GM08714 (cell line): ENCODE results near the gene SCFD2.

Experiments used
- H3K4me3 ChIP-seq: fragments of 200-500 bp; sonication (Bioruptor generic); 2 replicates; pipeline ENCODE4 v1.5.1; 2014; ENCODE audit warnings: mild to moderate bottlenecking, low read length, inconsistent platforms
- ZNF274 ChIP-seq: IDR thresholded peaks from 2 replicates; pipeline ENCODE4 v1.6.1; 2012; ENCODE audit warnings: mild to moderate bottlenecking, low read depth, low read length

The SCFD2 gene

DNA sequence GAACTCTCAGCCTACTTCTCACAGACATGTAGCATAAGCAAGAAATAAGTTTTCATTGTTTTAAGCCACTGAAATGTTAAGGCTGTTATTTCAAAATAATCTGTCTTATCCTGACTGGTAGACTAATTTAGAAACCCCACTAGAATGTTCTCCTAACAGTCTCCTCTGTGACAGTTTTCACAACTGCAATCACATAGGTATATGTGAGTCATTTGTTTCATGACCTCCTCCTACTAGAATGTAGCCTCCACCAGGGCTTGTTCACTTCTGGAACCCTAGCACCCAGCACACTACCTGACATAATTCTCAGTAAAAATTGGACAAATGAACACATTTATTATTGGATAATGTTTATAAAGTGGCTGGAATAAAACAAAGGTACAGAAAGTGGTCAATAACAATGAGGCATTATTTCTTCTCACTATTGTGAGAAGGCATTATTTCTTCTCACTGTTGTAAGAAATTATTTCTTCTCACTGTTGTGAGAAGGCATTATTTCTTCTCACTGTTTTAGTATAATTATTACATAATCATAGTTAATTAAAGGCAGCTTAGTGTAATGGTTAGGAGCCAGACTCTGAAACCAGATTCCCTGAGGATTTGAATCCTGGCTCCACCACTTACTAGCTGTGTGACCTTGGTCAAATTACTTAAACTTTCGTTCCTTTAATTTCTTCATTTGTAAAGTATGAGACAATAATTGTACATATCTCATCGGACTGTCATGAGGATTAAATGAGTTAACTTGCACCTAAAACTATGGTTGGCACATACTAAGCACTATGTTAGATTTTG lies 252.2 kb downstream of the SCFD2 start:
- no peak for TF ChIP-seq ZNF274

DNA sequence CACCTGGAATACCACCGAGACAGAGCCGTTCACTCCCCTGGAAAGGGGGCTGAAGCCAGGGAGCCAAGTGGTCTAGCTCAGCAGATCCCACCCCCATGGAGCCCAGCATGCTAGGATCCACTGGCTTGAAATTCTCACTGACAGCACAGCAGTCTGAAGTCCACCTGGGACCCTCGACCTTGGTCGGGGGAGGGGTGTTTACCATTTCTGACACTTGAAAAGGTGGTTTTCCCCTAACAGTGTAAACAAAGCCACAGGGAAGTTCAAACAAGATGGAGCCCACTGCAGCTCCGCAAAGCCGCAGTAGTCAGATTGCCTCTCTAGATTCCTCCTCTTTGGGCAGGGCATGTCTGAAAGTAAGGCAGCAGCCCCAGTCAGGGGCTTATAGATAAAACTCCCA lies 260.5 kb downstream of the SCFD2 start:
- TF ChIP-seq ZNF274 = no peak
- H3K4me3 ChIP-seq = no peak overlapping the region

More for the DNA sequence above, 252.2 kb downstream of the SCFD2 start:
- H3K4me3 ChIP-seq = no peak overlapping the region

DNA sequence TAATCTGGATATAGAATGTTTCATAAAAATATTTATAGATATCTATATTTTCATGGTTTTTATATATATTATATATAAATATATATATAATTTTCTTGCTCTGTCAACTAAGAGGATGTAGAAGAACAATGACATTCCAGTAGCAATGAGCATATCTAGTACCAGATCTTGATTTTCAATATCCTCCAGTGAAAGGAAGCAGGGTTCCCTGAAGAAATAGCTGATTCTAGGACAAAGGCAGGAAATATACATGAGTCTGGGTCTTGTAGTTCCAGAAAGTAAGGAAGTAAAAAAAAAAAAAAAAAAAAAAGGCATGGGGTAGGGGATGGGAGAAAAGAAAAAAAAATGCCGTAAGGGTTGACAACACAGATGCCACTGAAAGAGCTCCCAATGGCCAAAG lies 262.4 kb downstream of the SCFD2 start:
- H3K4me3 ChIP-seq = no peak overlapping the region
- no peak for TF ChIP-seq ZNF274

DNA sequence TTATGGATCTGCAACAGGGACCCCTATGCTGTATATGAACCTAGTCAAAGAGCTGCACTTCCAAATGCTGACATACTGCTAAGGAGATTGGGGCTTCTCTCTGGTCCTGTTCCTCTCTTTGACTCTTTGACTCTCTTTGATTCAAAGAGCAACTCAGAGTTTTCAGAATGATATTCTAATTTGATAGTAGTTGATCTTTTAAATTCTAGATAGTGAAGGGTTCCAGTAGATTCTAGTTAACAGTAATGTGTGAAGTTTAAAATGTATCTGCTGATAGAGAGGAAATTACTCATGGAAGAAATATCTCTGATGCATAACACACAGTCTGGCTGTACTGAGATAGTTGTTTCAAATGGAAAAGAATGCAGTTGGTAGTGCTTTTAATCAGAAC lies 264.7 kb downstream of the SCFD2 start:
- no peak overlapping the region for H3K4me3 ChIP-seq
- TF ChIP-seq ZNF274 = no peak

DNA sequence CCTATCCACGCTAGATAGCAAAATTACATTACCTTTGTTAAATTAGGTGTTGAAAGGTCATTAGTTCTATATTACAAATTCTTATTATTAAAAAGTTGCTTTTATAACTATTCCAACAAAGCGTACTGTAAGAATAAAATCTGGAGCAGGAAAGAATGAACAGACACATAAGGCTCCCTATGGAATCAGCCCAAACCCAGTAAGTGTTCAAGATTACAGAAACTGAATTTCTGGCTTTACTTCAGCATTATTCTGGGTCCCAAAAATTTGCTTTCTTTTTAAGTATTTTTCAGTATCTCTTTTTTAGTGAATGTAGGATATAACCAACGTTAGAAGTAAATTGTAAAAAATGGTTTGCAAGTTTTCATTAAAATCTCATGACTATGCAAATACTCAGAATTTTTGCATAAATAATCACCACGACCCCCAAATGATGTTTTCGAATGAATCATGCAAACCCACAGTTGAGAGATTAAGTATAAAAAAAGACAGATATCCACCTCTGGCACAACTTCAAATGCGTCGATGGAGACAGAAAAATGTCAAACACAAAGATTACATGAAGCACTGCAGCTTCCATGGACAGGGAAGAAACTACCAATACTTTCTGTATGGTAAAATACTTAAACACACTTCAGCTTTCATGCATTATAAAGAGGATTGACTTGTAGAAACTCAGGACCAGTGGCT lies 265.2 kb downstream of the SCFD2 start:
- H3K4me3 ChIP-seq = no peak overlapping the region

DNA sequence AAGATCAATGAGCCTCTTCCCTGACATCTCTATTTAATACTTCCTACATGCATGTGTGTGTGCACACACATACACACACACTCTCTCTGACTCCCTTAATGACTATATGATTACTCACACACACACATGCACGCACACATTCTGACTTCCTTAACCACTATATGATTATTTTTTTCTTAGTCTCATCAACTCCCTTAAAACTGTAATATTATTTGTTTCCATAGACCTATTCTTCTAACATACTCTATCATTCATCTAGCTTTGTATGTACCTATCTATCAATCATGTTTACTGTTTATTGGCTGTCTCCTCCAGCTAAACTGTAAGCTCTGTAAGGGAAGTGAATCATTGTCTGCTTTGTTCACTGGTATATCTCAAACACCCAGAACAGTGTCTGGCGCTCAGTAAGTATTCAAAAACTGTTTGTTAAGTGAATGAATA lies 267.2 kb downstream of the SCFD2 start:
- no peak for TF ChIP-seq ZNF274
- H3K4me3 ChIP-seq = no peak overlapping the region

More for the DNA sequence above, 265.2 kb downstream of the SCFD2 start:
- no peak for TF ChIP-seq ZNF274

DNA sequence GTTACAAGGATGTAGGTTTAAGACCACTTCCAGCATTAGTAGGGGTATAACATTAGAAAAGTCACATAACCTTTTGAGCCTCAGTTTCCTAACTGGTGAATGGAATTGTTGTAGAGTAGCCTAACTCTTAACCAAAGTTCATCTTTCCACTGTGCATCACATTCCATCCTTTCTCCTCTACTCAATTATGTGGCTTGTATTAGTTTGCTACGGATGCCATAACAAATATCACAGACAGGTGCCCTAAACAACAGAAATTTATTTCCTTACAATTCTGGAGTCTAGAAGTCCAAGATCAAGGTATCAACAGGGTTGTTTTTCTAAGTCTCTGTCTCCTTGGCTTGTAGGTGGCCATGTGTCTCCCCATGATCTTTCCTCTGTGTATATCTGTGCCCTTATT lies 271.8 kb downstream of the SCFD2 start:
- no peak overlapping the region for H3K4me3 ChIP-seq
- TF ChIP-seq ZNF274 = no peak

DNA sequence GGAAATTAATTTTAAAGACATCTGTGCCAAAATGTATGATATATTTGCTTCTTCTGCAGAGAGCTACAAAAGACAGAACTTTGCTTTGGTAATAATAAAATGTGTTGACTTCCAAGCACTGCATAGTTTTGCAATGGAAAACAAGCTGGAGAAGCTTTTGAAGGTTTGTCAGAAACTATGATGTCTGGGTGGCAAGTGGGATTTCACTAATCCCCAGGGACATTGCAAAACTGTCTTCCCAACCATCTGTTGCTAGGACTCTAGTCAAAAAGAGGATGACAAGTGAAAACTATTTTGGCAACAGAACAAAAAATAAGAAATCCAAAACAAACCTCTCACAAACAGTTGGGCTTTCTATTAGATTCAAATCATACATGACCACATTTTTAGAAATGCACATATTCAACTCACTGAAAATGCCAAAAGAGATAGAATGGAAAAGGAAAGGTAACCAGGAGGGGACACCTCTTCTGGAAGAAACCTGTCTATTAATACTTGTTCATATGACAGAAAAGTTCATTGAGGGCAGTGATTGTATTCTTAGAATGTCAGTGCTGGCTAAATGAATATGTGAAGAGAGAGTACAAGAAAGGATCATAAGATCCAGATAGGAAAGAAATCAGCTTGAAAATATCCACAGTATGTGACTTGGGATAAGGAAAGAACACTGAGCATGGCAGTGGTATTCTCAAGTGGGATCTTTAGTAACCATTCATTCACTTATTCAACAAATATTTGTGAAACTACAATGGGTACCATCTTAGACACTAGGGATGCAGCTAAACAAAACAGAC lies 275.7 kb downstream of the SCFD2 start:
- no peak for TF ChIP-seq ZNF274

DNA sequence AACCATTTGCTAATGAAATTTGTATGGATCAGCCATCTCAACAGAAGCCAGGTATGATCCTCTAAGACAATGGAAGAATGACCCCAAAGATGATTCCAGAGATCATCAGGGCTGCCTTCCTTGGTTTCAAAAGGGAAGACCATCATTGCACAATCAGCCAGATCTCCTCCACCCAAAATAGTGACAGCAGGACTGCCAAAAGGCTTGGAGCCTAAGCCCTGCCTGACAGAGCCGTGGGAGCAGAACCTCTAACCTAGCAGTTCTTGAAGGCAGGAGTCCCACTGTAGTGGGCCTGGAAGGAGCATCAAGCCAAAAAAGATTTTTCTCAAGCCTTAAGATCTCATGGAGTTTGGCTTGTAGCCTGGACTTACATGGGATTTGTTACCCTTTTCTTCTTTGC lies 277.7 kb downstream of the SCFD2 start:
- H3K4me3 ChIP-seq = no peak overlapping the region
- no peak for TF ChIP-seq ZNF274

More for the DNA sequence above, 275.7 kb downstream of the SCFD2 start:
- no peak overlapping the region for H3K4me3 ChIP-seq

DNA sequence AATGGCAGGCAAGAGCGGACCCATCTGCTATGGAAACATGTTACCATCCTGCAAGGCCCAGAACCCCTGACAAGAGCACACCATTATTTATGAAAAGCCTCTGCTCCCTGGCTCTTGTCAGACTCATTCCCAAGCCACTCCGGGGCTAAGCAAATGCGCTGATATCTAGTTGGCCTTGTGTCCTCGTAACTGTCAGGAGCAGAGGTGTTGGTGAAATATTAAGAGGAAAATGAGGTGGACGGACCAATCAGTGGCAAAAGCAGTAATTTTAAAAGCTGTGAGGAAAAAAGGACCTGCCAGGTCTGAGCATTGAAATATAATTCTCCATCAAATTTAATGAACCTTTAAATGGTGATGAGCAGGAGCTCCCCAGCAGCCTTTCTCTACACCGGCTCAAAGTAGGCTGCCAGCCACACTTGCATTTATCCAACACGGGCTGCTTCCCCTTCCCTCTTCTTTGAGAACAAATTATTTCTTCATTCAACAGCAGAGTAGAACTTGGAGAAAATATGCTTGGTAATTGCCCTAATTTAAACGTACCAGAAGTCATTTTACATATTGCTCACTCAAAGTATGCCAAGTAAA lies 289.4 kb downstream of the SCFD2 start:
- no peak overlapping the region for H3K4me3 ChIP-seq
- no peak for TF ChIP-seq ZNF274

DNA sequence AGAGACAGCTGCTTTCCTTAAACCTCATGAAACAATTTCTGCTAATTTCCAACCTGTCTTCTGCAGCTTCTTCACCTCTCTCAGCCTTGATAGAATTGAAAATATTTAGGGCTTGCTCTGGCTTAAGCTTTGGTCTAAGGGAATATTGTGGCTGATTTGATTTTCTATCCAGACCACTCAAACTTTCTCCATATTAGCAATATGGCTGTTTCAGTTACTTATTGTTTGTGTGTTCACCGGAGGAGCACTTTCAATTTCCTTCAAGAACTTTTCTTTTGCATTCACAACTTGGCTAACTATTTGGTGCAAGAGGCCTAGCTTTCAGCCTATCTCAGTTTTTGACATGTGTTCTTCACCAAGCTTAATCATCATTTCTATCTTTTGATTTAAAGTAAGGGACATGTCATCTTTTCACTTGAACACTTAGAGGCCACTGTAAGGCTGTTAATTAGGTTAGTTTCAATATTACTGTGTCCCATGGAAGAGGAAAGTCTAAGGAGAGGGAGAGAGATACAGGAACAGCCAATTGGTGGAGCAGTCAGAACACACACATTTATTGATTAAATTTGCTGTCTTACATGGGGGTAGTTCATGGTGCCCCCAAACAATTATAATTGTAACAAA lies 290.6 kb downstream of the SCFD2 start:
- no peak for TF ChIP-seq ZNF274
- no peak overlapping the region for H3K4me3 ChIP-seq

DNA sequence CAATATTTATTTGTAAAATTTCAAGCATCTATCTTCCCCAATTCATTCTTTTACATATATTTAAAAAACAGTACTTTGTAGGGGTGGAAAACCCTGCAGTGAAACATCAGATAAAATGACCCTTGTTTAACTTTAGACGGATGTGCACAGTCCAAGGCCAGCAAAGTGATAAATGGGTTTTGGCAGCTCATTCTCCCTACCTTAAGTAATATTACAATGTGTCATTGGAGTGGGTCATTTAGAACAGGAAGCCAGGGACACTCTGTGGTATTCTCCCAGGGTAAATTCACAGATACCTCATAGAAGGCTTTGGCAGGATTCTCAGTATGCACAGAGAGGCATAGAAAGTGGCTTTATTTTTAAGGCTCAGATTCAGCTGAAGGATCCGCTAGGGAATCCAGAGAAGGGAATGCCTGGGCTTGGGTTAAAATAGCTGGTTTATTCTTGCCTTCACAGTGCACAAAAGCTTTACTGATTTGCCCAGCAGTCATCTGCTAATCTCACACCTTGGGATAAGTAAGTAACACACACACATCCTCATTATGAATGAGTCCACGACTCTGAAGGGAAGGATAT lies 297.0 kb downstream of the SCFD2 start:
- TF ChIP-seq ZNF274 = no peak
- no peak overlapping the region for H3K4me3 ChIP-seq

DNA sequence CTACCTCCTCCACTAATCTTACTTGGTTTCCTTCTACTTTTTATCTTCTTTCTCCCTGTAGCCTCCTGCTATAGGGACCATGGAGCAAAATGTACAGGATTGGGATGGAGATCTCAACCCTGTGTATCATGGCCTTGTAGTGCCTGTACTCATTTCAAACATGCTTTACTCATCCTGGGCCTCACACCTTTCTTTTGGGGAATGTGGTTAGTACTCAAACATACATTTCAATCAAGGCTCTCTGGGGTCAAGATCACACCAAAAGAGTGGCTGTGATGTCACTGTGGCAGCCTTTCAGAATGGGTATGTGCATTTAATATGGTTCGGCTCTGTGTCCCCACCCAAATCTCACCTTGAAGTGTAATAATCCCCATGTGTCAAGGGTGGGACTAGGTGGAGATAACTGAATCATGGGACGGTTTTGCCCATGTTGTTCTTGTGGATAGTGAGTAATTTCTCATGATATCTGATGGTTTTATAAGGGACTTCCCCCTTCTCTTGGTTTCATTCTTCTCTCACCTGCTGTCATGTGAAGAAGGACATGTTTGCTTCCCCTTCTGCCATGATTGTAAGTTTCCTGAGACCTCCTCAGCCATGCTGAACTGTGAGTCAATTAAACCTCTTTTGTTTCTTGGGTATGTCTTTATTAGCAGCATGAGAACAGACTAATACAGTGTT lies 298.6 kb downstream of the SCFD2 start:
- H3K4me3 ChIP-seq = no peak overlapping the region
- no peak for TF ChIP-seq ZNF274

DNA sequence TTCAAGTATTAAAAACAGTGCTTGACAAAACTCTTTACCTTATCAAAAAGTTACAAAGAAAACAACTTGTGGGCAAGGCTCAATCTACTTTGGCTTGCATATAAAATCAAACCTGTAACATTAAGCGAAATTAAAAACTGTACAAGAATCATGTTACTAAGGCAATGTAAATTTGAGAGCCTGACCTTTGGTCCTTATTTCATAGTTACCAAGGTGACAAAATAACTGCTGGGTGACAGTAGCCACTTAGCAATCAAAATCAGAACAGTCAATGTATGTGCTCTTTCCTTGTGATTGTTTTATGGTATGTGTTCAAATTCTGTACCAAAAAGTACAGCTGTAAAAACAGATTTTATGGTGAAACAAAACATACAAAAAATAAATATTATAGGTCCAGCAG lies 299.7 kb downstream of the SCFD2 start:
- H3K4me3 ChIP-seq = no peak overlapping the region
- no peak for TF ChIP-seq ZNF274
